ENCODE data around the gene CFAP107.

GRCh38 chr1:12811409-12811784, 65.4 kb downstream of the CFAP107 start:
- TF ChIP-seq POLR2A (IDR thresholded peaks at IDR 0.05) (no peak), CTCF (IDR thresholded peaks at IDR 0.05) (no peak)
